Lung (tissue), 12 donors: ENCODE data around the gene DNMBP. TPM values are rescaled to one million over a fixed set of nuclear protein-coding genes. Genes with fewer than 3 reads are reported as not detected.
A peak's percentile ranks its signal among the peaks of the same experiment; 100 is the strongest.

Source experiments
- ATAC-seq: fragments of 200-7000 bp; cut with Tn5 transposase; one replicate; pipeline ENCODE4 v1.9.1; 2020; ENCODE audit warnings: moderate number of reproducible peaks; ENCODE audit not compliant: insufficient read depth, low FRiP score
- DNase-seq, 3 donors: peaks; one replicate each; pipeline ENCODE4 v3.0.0-alpha.2; 2013 to 2017
- H3K27ac ChIP-seq, 2 donors: one replicate each; pipeline ENCODE4 v1.5.1; 2013; ENCODE audit warnings: mild to moderate bottlenecking in 2 of 2, moderate library complexity in 2 of 2, control low read depth in 1 of 2, inconsistent platforms in 1 of 2, low read depth in 1 of 2, low read length in 1 of 2
- H3K27me3 ChIP-seq, 3 donors: one replicate each; pipeline ENCODE4 v1.5.1; 2013; ENCODE audit warnings: low read length in 2 of 3; ENCODE audit not compliant: control insufficient read depth in 3 of 3, insufficient read depth in 3 of 3
- H3K36me3 ChIP-seq, 4 donors: one replicate each; pipeline ENCODE4 v1.5.1; 2013; ENCODE audit warnings: low read length in 4 of 4, mild to moderate bottlenecking in 1 of 4, moderate library complexity in 1 of 4; ENCODE audit not compliant: control insufficient read depth in 4 of 4, insufficient read depth in 4 of 4
- H3K4me1 ChIP-seq, 5 donors: one replicate each; pipeline ENCODE4 v1.5.1; 2013; ENCODE audit warnings: low read length in 5 of 5, mild to moderate bottlenecking in 2 of 5, moderate library complexity in 1 of 5; ENCODE audit not compliant: control insufficient read depth in 5 of 5, insufficient read depth in 5 of 5
- H3K4me3 ChIP-seq: one replicate; pipeline ENCODE4 v1.5.1; 2013; ENCODE audit warnings: mild to moderate bottlenecking, control low read depth, moderate library complexity
- H3K9ac ChIP-seq, 2 donors: one replicate each; pipeline ENCODE4 v1.5.1; 2013; ENCODE audit warnings: low read length in 2 of 2, control low read depth in 1 of 2; ENCODE audit not compliant: insufficient read depth in 1 of 2
- H3K9me3 ChIP-seq, 4 donors: one replicate each; pipeline ENCODE4 v1.5.1; 2013; ENCODE audit warnings: low read length in 3 of 4, mild to moderate bottlenecking in 1 of 4, moderate library complexity in 1 of 4; ENCODE audit not compliant: control insufficient read depth in 4 of 4, insufficient read depth in 3 of 4
- WGBS, 2 donors: extraction: QIAGEN DNeasy Blood & Tissue Kit; methylation state at CpG; one replicate each; pipeline ENCODE4 v1.1.7; 2013; 5-methylcytosine and 5-hydroxymethylcytosine counted together
- polyA plus RNA-seq, 2 donors: library from polyadenylated mRNA; stranded (reverse); fragments of 200-250 nt; gene quantifications; one replicate each; pipeline ENCODE4 v1.2.1, GENCODE V29; 2013
- total RNA-seq, 2 donors: library from RNA; depleted of rRNA in 1 of 2; stranded (reverse); fragments of >200 nt in 1 of 2; gene quantifications; one replicate each; pipeline ENCODE4 v1.2.1, GENCODE V29; 2014 to 2021
- TF ChIP-seq, protein P1 (sequence below): IDR thresholded peaks from 2 replicates; pipeline ENCODE4 v1.5.1; 2012; ENCODE audit warnings: mild to moderate bottlenecking; ENCODE audit errors: control extremely low read depth, extremely low read depth
- donor health status: control.
- donor health status: control.
- donor health status: Bipolar disorder and iron deficiency.
- donor health status: healthy.
- donor health status: DM: yes; HTN: yes; CAD: no.

The DNMBP gene
- total and polyA plus RNA-seq, 4 donors = 6.5 to 31.0 (median 12.5) TPM

DNA sequence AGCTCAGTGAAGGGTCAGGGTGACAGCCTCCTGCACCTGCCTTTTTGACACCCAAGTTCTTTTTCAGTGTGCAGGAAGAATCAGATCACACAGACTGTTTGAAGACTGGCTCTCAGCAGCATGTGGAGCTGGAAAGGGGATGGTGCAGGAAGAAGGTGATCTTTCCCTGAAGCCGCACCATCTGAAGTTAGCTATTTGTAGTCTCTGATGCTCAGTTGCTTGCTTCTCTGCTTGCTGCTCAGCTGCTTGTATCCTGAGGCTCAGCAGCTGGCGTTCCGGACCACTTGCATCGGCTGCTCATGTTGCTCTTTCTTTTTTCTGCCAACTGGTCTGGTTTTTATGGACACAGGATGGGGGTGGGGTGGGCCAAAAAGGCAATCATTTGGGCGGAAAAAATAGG lies 15.8 kb upstream of the DNMBP start:
- TF ChIP-seq, protein P1, sequence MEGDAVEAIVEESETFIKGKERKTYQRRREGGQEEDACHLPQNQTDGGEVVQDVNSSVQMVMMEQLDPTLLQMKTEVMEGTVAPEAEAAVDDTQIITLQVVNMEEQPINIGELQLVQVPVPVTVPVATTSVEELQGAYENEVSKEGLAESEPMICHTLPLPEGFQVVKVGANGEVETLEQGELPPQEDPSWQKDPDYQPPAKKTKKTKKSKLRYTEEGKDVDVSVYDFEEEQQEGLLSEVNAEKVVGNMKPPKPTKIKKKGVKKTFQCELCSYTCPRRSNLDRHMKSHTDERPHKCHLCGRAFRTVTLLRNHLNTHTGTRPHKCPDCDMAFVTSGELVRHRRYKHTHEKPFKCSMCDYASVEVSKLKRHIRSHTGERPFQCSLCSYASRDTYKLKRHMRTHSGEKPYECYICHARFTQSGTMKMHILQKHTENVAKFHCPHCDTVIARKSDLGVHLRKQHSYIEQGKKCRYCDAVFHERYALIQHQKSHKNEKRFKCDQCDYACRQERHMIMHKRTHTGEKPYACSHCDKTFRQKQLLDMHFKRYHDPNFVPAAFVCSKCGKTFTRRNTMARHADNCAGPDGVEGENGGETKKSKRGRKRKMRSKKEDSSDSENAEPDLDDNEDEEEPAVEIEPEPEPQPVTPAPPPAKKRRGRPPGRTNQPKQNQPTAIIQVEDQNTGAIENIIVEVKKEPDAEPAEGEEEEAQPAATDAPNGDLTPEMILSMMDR = no peak
- H3K4me3 ChIP-seq = no peak overlapping the region

GRCh38 chr10:100024748-100025147 lies 15.0 kb upstream of the DNMBP start:
- no peak for ATAC-seq
- DNase-seq = no peak
- Histone ChIP-seq H3K27me3 (no peaks in the 10 kb centered on the region), H3K9me3 (peaks cover 0 to 6% (median 4%) of the 10 kb centered on the region in 4 donors), H3K9ac (no peak overlapping the region), H3K27ac (no peak overlapping the region), H3K4me3 (no peak overlapping the region), H3K36me3 (no peaks in the 10 kb centered on the region), H3K4me1 (peaks cover 0 to 16% (median 5%) of the 10 kb centered on the region in 5 donors)
- TF ChIP-seq, protein P1 = no peak
- 85 to 87% methylated on average over 11 of the region's 11 CpGs for WGBS, 2 donors

More for the DNA sequence above, 15.8 kb upstream of the DNMBP start:
- DNase-seq (peak in 1 of 3 donors; percentile 28), ATAC-seq (no peak)
- Histone ChIP-seq H3K27ac (no peak overlapping the region), H3K4me1 (peaks cover 0 to 9% (median 0%) of the 10 kb centered on the region in 5 donors), H3K9me3 (peaks cover 0 to 6% (median 4%) of the 10 kb centered on the region in 4 donors), H3K36me3 (no peaks in the 10 kb centered on the region), H3K9ac (no peak overlapping the region), H3K27me3 (no peaks in the 10 kb centered on the region)
- 79 to 85% methylated on average over 5 of the region's 5 CpGs for WGBS, 2 donors

DNA sequence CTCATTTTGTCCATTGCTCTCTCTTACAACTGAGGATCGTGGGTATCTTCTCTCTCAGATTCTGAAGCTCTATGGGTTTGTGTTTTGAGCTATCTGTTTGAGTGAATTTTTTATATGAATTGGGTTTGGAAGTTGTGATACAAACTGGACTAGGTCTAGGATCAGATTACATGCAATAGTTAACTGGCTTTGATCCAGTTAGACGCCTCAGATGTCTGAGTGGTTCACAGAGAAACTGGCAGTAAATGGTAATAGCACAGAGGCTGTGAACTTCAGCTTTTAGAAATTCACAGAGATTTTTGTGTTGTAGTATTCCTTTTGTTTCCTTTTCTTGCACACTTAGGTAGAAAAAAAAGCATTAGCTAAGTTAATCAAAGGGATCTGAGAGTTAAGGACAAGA lies 12.7 kb upstream of the DNMBP start:
- H3K36me3 ChIP-seq = no peaks in the 10 kb centered on the region
- H3K27me3 ChIP-seq = no peaks in the 10 kb centered on the region
- peak overlapping the region in 1 of 2 donors; percentile 4 for H3K9ac ChIP-seq
- ATAC-seq = no peak
- TF ChIP-seq, protein P1 = no peak
- H3K4me3 ChIP-seq = no peak overlapping the region
- WGBS, 2 donors = 76 to 88% methylated on average over 2 of the region's 2 CpGs
- peak in 2 of 3 donors; percentile 60 to 76 for DNase-seq
- H3K4me1 ChIP-seq = peaks cover 0 to 23% (median 5%) of the 10 kb centered on the region in 5 donors
- no peak overlapping the region for H3K27ac ChIP-seq
- H3K9me3 ChIP-seq = peaks cover 0 to 3% (median 1%) of the 10 kb centered on the region in 4 donors

DNA sequence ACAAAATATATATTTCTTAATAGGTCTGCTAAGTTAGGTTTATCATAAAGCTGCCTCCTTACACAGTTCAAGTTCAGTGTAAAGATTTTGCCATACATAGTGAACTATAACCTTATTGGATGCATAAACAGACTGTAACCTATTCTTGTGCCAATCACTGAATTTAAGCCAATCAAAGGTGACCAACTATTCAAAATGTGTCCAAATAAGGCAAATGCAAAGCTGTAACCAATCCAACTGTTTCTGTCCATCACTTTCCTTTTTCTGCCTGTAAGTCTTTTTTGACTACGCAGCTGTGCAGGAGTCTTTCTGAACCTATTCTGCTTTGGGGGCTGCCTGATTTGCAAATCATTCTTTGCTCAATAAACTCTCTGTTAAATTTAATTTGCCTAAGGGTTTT lies 11.6 kb upstream of the DNMBP start:
- 90 to 97% methylated on average over 1 of the region's 1 CpG for WGBS, 2 donors
- H3K9ac ChIP-seq = no peak overlapping the region
- H3K36me3 ChIP-seq = no peaks in the 10 kb centered on the region
- peaks cover 0 to 3% (median under 1%) of the 10 kb centered on the region in 4 donors for H3K9me3 ChIP-seq
- no peak for DNase-seq
- no peaks in the 10 kb centered on the region for H3K27me3 ChIP-seq
- ATAC-seq = no peak
- TF ChIP-seq, protein P1 = no peak
- H3K4me3 ChIP-seq = no peak overlapping the region
- no peak overlapping the region for H3K27ac ChIP-seq
- peaks cover 0 to 23% (median 5%) of the 10 kb centered on the region in 5 donors for H3K4me1 ChIP-seq
